Rectal smooth muscle tissue (tissue), 1 donor: ENCODE results near the gene IGIP.
A peak's percentile ranks its signal among the peaks of the same experiment; 100 is the strongest.

ENCODE experiments used
- H3K27ac ChIP-seq: one replicate; pipeline ENCODE4 v1.7.0; 2013; ENCODE audit warnings: low read depth, low read length, inconsistent platforms
- H3K27me3 ChIP-seq: one replicate; pipeline ENCODE4 v1.7.0; 2013; ENCODE audit warnings: low read length; ENCODE audit not compliant: control insufficient read depth, insufficient read depth
- H3K36me3 ChIP-seq: one replicate; pipeline ENCODE4 v1.7.0; 2013; ENCODE audit warnings: low read length; ENCODE audit not compliant: control insufficient read depth, insufficient read depth
- H3K4me1 ChIP-seq: one replicate; pipeline ENCODE4 v1.7.0; 2013; ENCODE audit warnings: low read length; ENCODE audit not compliant: control insufficient read depth, insufficient read depth
- H3K4me3 ChIP-seq: one replicate; pipeline ENCODE4 v1.7.0; 2013; ENCODE audit warnings: low read length
- H3K9ac ChIP-seq: one replicate; pipeline ENCODE4 v1.7.0; 2013; ENCODE audit warnings: low read length

IGIP gene

DNA sequence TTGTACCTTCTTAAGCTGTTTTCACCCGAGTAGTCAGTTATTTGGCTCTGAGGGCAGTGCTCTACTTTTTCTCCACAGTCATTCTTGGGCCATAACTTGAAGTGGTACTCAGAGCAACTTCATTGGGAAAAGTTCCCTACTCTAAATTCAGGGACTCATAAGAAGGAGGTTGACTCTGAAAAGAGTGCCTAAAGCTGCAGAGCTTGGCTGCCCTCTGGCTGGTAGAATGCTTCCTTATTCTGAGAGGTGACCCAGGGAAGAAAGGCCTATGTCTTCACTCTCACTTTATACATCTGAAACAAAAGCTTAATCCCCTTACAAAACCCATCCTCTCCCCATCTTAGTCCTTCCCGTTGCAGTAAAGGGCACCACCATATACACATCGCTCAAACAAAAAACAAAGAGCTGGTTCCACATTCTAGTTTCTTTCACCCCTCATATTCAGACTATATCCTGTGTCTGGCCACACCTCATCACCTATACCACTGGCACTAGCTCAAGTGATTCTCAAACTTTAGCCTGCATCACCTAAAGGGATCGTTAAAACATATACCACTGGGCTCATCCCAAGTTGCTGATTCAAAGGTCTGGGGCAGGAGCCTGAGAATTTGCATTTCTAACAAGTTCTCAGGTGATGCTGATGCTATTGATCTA, 7.9 kb downstream of the IGIP start:
- H3K4me3 ChIP-seq: no peak overlapping the region
- H3K4me1 ChIP-seq: no peaks in the 10 kb centered on the region
- H3K9ac ChIP-seq: no peak overlapping the region
- no peaks in the 10 kb centered on the region for H3K36me3 ChIP-seq
- H3K27ac ChIP-seq: no peak overlapping the region
- no peaks in the 10 kb centered on the region for H3K27me3 ChIP-seq

DNA sequence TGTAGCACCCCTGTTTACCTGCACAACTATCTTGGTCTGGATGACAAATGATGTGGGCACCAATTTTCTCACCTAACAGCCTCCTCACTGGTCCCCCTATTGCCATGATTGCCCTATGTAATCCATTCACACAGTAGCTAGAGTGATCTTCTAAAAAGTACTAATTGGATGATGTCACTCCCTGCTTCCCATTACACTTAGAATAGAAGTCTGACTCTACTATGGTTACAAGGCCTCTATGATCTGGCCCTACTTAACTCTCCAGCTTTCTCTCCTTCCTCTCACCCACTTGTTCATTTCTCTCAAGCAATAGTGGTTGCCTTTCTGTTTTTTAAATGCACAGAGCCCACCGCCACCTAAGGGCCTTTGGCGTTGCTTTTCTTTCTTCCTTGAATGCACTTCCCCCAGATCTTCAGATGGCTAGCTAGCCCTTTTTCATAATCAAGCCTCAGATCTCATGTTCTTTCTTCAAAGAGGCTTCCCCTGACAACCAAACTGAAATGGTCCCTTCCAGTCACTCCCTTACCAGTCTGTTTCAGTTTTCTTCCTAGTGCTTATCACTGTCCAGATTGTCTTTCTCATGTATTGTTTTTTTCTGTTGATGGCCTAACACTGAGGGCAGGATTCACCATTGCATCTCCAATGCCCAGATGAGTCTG, 8.7 kb downstream of the IGIP start:
- H3K36me3 ChIP-seq: no peaks in the 10 kb centered on the region
- no peak overlapping the region for H3K9ac ChIP-seq
- no peak overlapping the region for H3K4me3 ChIP-seq
- no peaks in the 10 kb centered on the region for H3K27me3 ChIP-seq
- no peak overlapping the region for H3K27ac ChIP-seq
- H3K4me1 ChIP-seq: no peaks in the 10 kb centered on the region

DNA sequence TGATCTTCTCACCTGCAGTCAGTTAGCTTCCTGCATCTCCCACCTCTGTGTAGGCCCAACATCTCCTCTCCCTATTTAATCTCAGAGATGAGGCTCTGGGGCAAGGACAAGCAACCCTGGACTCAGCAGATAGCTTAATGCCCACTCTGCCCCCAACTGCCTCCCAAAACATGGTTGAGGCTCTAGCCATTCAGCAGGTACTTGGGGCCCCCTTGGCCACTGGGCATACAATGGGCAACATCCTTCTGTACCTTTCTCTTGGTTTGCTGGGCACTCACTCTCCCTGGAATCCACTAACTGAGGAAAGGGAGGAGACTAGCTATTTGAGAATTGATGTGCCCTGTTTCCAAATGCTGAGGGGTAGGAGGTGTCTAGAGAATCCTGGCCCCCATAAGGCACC, 9.4 kb downstream of the IGIP start:
- no peaks in the 10 kb centered on the region for H3K36me3 ChIP-seq

DNA sequence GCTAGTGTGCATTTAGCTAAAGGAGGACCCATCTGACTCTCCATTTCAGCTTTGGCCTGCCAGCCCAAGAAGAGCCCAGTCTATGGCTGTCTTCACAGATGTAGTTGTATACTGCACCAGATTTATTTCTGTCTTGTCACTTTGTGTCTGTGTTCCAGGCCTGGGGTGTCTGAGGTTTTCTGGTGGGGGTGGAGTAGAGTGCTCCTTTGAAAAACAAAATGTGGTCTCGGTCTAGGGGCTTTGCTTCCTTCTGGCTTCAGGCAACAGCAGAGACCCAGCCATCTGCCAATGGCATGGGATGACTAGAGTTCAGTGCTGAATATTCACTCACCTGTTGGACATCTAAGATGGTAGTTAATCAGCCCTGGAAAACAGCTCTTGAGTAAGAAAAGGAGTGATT, 10.9 kb downstream of the IGIP start:
- H3K4me3 ChIP-seq: no peak overlapping the region
- no peaks in the 10 kb centered on the region for H3K36me3 ChIP-seq
- H3K9ac ChIP-seq: no peak overlapping the region
- H3K27me3 ChIP-seq: no peaks in the 10 kb centered on the region
- H3K4me1 ChIP-seq: no peaks in the 10 kb centered on the region
- no peak overlapping the region for H3K27ac ChIP-seq

More for the DNA sequence above, 9.4 kb downstream of the IGIP start:
- Histone ChIP-seq H3K4me1 (no peaks in the 10 kb centered on the region), H3K4me3 (no peak overlapping the region), H3K9ac (no peak overlapping the region), H3K27me3 (no peaks in the 10 kb centered on the region), H3K27ac (no peak overlapping the region)

DNA sequence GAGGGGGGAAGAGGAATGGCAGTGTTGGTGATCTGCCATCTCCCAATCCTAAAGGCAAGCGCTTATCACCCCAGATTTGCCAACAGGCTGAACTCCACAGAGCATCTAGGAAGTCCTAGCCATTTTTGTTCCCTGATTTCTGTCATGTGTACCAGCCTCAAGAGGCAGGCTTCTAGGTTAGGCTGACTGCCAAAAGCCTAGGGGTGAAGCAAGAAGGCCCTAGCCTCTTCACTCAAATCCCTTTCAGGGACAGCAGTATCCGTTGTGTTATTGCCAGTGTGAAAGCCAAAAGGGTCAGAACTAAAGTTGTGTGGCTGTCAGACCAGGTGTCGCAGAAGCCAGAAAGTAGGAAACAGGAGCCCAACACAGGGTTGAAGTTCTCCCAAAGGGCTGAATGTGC, 14.7 kb downstream of the IGIP start:
- H3K4me3 ChIP-seq: no peak overlapping the region
- H3K4me1 ChIP-seq: peaks cover 1% of the 10 kb centered on the region
- no peak overlapping the region for H3K9ac ChIP-seq
- no peaks in the 10 kb centered on the region for H3K36me3 ChIP-seq
- no peaks in the 10 kb centered on the region for H3K27me3 ChIP-seq
- H3K27ac ChIP-seq: no peak overlapping the region

DNA sequence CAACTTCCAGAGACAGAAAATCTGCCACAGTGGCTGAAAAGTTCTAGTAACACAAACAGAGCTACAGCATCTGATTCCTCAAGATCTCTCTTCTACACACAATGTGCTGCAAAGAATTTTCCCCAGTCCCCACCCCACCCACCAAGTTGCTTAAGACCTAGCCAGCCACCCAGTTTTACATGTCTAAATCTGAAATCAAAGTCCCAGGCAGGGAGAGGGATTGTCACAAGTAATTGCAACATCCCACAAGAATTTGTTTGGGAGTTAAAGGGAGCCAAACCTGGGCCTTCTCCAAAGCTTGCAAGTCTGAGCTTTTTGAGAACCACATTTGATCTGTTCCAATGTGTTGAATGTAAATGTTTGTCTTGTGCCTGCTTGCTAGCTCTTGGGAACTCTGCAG, 15.5 kb downstream of the IGIP start:
- Histone ChIP-seq H3K4me3 (no peak overlapping the region), H3K27me3 (peaks cover 2% of the 10 kb centered on the region), H3K36me3 (no peaks in the 10 kb centered on the region), H3K9ac (no peak overlapping the region), H3K4me1 (peaks cover 4% of the 10 kb centered on the region), H3K27ac (no peak overlapping the region)

DNA sequence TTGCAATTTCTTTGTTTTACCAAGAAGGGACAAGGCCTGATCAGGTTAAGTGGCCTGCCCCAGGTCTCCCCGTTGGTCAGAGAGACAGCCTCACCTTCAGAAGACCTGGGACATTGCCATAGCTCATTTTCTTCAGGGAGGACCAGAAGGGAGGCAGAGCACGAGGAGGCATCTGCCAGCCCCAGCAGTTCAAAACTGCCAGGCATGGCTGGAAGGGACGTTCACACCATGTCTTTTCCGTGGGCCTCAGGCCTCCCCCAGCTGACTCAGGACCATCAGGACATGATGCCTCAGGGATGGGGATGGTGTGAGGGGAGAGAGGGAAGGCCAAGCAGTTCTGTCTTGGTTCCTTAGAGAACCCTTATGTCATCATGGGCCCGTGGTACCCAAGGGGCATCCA, 16.5 kb downstream of the IGIP start:
- Histone ChIP-seq H3K9ac (no peak overlapping the region), H3K27ac (no peak overlapping the region), H3K27me3 (peaks cover 2% of the 10 kb centered on the region), H3K36me3 (no peaks in the 10 kb centered on the region), H3K4me1 (peaks cover 4% of the 10 kb centered on the region), H3K4me3 (no peak overlapping the region)

DNA sequence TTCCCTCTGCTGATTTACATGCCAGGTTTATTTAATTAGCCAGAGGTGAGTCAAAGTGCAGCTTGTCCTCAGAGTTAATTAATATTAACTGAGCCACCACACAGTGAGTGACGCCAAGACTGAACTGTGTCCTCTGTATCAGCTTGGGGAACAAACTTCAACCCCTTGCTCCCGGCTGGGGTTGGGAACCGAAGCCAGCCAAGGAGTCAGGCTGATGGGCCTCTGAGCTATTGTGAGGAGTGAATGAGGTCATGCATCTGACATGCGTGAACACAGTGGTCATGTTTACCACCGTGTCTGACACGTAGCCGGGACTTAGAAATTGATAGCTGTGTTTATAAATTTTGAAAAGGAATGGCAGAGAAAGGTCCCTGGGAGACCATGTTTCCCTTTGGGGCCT, 17.1 kb downstream of the IGIP start:
- H3K27ac ChIP-seq: no peak overlapping the region
- peaks cover 4% of the 10 kb centered on the region for H3K4me1 ChIP-seq

DNA sequence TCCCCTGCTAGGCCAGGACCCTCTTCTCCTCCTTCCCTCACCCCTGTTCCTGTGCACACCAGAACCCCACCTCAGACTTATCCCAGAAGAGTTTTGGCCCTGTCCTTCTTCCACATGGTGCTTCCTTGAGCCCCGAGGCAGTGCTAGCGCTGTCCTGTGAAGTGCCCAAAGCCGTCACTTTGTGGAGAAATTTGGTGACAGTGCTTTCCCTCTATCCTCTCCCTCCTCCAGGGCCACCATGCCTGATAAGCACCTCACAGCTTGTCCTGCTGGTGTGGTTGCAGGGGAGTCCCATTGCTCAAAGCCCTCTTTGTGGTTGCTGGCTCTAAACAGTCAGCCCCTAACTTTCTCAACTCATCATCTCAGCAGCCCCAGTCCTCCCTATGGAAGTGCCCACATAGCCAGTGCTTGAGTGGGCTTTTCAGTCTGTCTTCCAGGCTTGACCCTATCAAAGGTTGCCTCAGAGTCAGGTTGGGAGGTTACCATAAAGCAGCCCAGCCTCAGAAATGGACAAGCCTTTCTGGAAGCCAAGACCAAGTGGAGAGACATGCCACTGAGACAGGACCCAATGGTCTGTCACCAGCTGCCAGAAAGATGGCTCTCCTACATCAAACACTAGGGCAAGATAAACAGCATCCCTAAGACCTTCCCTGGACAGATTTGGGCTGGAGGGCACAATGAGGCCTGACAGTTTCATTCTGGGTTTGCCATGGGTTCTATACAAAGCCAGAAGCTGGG, 18.0 kb downstream of the IGIP start:
- no peak overlapping the region for H3K9ac ChIP-seq
- no peak overlapping the region for H3K27ac ChIP-seq
- peaks cover 2% of the 10 kb centered on the region for H3K27me3 ChIP-seq
- H3K36me3 ChIP-seq: no peaks in the 10 kb centered on the region
- H3K4me1 ChIP-seq: peaks cover 4% of the 10 kb centered on the region
- no peak overlapping the region for H3K4me3 ChIP-seq

More for the DNA sequence above, 17.1 kb downstream of the IGIP start:
- Histone ChIP-seq H3K9ac (no peak overlapping the region), H3K27me3 (peaks cover 2% of the 10 kb centered on the region), H3K4me3 (no peak overlapping the region), H3K36me3 (no peaks in the 10 kb centered on the region)

DNA sequence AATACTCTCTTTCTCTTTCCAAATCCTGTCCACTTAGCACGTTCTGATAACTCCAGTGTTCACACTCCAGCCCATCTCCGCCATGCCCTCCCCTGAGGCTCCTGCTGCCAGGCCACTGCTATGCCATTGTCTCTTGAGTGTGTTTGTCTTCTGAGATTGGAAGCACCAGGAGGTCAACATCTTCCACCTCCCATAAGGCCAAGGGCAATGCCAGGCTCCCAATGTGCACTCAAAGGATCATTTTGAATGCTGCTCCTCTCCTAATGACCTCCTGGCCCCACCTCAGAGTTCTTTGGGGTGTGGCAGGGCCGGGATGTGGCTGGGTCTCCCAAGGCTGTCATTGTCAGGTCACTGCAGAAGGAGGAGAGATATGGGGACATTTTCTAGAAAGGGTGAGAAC, 19.5 kb downstream of the IGIP start:
- Histone ChIP-seq H3K4me1 (peaks cover 4% of the 10 kb centered on the region), H3K36me3 (no peaks in the 10 kb centered on the region), H3K4me3 (peak overlapping the region; percentile 50), H3K27me3 (peaks cover 2% of the 10 kb centered on the region), H3K9ac (no peak overlapping the region), H3K27ac (no peak overlapping the region)

DNA sequence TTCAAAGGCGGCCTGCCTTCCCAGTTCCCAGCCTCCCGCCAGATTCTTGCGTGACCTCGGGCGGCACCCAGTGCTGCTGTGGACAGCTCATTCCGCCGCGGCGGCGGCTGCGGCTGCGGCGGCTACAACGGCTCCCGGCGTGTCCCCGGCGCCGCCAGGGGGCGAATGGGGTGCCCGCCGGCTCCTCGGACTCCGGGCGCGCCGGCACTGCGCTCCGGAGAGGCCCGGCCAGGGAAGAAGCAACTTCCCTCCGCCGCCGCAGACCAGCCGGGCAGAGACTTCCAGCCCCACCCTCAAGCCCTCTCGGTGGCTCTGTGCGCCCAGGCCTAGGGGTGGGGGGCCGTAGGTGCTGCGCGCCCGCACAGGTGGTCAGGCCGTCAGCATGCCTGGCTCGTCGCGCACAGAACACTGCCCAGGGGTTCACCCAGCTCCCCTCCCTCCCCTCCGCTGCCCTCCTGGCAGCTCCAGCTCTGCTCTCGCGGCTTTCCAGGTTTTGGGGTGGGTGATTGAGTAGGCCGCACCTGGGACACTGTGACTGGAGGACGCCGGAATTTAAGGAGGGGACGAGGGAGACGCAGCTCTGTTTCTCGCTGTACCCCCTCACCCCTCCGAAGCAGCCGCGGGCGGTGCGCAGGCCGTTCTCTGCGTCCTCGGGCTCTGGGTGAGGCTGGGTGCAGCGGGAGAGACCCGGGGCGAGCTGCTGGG, 20.2 kb downstream of the IGIP start:
- Histone ChIP-seq H3K27ac (no peak overlapping the region), H3K9ac (no peak overlapping the region), H3K4me1 (peaks cover 4% of the 10 kb centered on the region), H3K36me3 (no peaks in the 10 kb centered on the region), H3K4me3 (peak overlapping the region; percentile 51), H3K27me3 (peaks cover 2% of the 10 kb centered on the region)

DNA sequence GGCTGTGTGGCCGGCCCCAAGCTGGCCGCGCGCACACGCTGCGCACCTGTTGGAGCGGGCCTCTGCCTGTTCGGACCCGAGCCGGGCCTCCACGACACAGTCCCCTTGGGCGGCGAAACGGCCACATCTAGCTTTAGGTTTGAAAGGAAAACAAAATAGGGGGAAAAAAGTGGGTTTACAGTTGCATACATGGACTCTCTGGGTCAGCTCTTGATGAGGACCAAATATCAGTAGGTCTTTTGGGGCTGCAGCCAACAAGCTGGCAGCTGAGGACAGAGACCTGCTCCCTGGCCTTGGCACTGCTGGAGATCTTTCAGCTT, 20.7 kb downstream of the IGIP start:
- Histone ChIP-seq H3K27me3 (peaks cover 2% of the 10 kb centered on the region), H3K36me3 (no peaks in the 10 kb centered on the region), H3K9ac (no peak overlapping the region), H3K4me3 (peak overlapping the region; percentile 51), H3K27ac (no peak overlapping the region), H3K4me1 (peaks cover 4% of the 10 kb centered on the region)
